Sigmoid colon (tissue), 7 donors: ENCODE data around the gene GPC6. TPM values are rescaled to one million over a fixed set of nuclear protein-coding genes. Genes with fewer than 3 reads are reported as not detected.

ENCODE experiments used
- DNase-seq: peaks from one replicate; pipeline ENCODE4 v3.0.0-alpha.2; 2019
- H3K27ac ChIP-seq, 4 donors: fragments of 200-600 bp; sonication (generic); one replicate each; pipeline ENCODE4 v1.5.1; 2016 to 2019; ENCODE audit warnings: mild to moderate bottlenecking in 1 of 4
- H3K27me3 ChIP-seq, 3 donors: fragments of 200-600 bp; sonication (generic); one replicate each; pipeline ENCODE4 v1.5.1; 2019; ENCODE audit warnings: mild to moderate bottlenecking in 1 of 3
- H3K36me3 ChIP-seq, 4 donors: fragments of 200-600 bp; sonication (generic); one replicate each; pipeline ENCODE4 v1.5.1; 2016 to 2019
- H3K4me1 ChIP-seq, 4 donors: fragments of 200-600 bp; sonication (generic); one replicate each; pipeline ENCODE4 v1.5.1; 2017 to 2019
- H3K4me3 ChIP-seq, 4 donors: fragments of 200-600 bp; sonication (generic); one replicate each; pipeline ENCODE4 v1.5.1; 2017 to 2019; ENCODE audit warnings: mild to moderate bottlenecking in 2 of 4, moderate library complexity in 1 of 4
- H3K9me3 ChIP-seq, 4 donors: fragments of 200-600 bp in 3 of 4; sonication (generic) in 3 of 4; one replicate each; pipeline versions ENCODE4 v1.5.1 to v1.6.1; 2013 to 2019
- CTCF ChIP-seq, 4 experiments: fragments of 450-650 bp in 3 of 4; fragments of 200-600 bp in 1 of 4; IDR thresholded peaks; one replicate each; pipeline ENCODE4 v1.5.1; 2016 to 2019; ENCODE audit warnings: antibody characterized with exemption in 4 of 4, mild to moderate bottlenecking in 3 of 4, moderate library complexity in 2 of 4
- EP300 ChIP-seq, 4 donors: sonication (generic); formaldehyde crosslinking; IDR thresholded peaks; one replicate each; pipeline ENCODE4 v1.6.1; 2017; ENCODE audit warnings: antibody characterized with exemption in 4 of 4
- POLR2A ChIP-seq, 2 donors: fragments of 450-650 bp; IDR thresholded peaks; one replicate each; pipeline ENCODE4 v1.6.1; 2016; ENCODE audit warnings: antibody characterized with exemption in 2 of 2, mild to moderate bottlenecking in 2 of 2, moderate library complexity in 2 of 2
- POLR2AphosphoS5 ChIP-seq, 4 donors: sonication (generic); formaldehyde crosslinking; IDR thresholded peaks; one replicate each; pipeline ENCODE4 v1.6.1; 2017; ENCODE audit warnings: antibody characterized with exemption in 4 of 4
- WGBS, 2 donors: extraction: QIAGEN DNeasy Blood & Tissue Kit; methylation state at CpG; one replicate each; pipeline ENCODE4 v1.1.7; 2013; 5-methylcytosine and 5-hydroxymethylcytosine counted together
- intact Hi-C: fragments of 100-400 bp; cut with DNase I; formaldehyde crosslinking; loops from one replicate; pipeline ENCODE4 v1.15.1; 2023
- polyA plus RNA-seq, 3 donors: library from polyadenylated mRNA; stranded (reverse); fragments of 200-250 nt; gene quantifications; one replicate each; pipeline ENCODE4 v1.2.3, GENCODE V29; 2013
- total RNA-seq, 4 donors: library from RNA; depleted of rRNA; stranded (reverse); fragments of >200 nt; gene quantifications; one replicate each; pipeline ENCODE4 v1.1.0, GENCODE V29; 2016
- donor health status: healthy with polysubstance abuse.
- donor health status: Bipolar disorder and iron deficiency.
- donor health status: healthy.

GPC6 gene
- total and polyA plus RNA-seq, 7 donors, result 0.23 to 27.5 (median 14.4) TPM

GRCh38 chr13:93409001-93409400 lies 182.4 kb downstream of the GPC6 start:
- no peak overlapping the region for H3K4me3 ChIP-seq
- WGBS, 2 donors, result 76 to 88% methylated on average over 3 of the region's 3 CpGs
- no peaks in the 10 kb centered on the region for H3K9me3 ChIP-seq
- TF ChIP-seq EP300 (IDR thresholded peaks at IDR 0.05) (no peak), POLR2A (IDR thresholded peaks at IDR 0.05) (no peak), POLR2AphosphoS5 (IDR thresholded peaks at IDR 0.05) (no peak), CTCF (IDR thresholded peaks at IDR 0.05) (no peak)
- DNase-seq, result no peak
- H3K4me1 ChIP-seq, result no peaks in the 10 kb centered on the region
- no peak overlapping the region for H3K27ac ChIP-seq
- no peaks in the 10 kb centered on the region for H3K27me3 ChIP-seq
- H3K36me3 ChIP-seq, result no peaks in the 10 kb centered on the region
- intact Hi-C loops, result no loop called here

GRCh38 chr13:93409816-93410215 lies 183.2 kb downstream of the GPC6 start:
- H3K27ac ChIP-seq, result no peak overlapping the region
- no peaks in the 10 kb centered on the region for H3K36me3 ChIP-seq
- TF ChIP-seq POLR2AphosphoS5 (IDR thresholded peaks at IDR 0.05), result no peak
- TF ChIP-seq CTCF (IDR thresholded peaks at IDR 0.05), result no peak
- no peak for TF ChIP-seq EP300 (IDR thresholded peaks at IDR 0.05)
- TF ChIP-seq POLR2A (IDR thresholded peaks at IDR 0.05), result no peak
- no peak for DNase-seq
- no peaks in the 10 kb centered on the region for H3K4me1 ChIP-seq
- no peaks in the 10 kb centered on the region for H3K27me3 ChIP-seq
- H3K9me3 ChIP-seq, result no peaks in the 10 kb centered on the region
- intact Hi-C loops, result no loop called here
- H3K4me3 ChIP-seq, result no peak overlapping the region

GRCh38 chr13:93411186-93411680 lies 184.6 kb downstream of the GPC6 start:
- H3K27me3 ChIP-seq, result no peaks in the 10 kb centered on the region
- no peaks in the 10 kb centered on the region for H3K36me3 ChIP-seq
- H3K9me3 ChIP-seq, result no peaks in the 10 kb centered on the region
- DNase-seq, result no peak
- intact Hi-C loops, result no loop called here
- TF ChIP-seq POLR2AphosphoS5 (IDR thresholded peaks at IDR 0.05), result no peak
- TF ChIP-seq EP300 (IDR thresholded peaks at IDR 0.05), result no peak
- no peak for TF ChIP-seq CTCF (IDR thresholded peaks at IDR 0.05)
- H3K4me1 ChIP-seq, result no peaks in the 10 kb centered on the region
- H3K27ac ChIP-seq, result no peak overlapping the region
- H3K4me3 ChIP-seq, result no peak overlapping the region
- 84 to 86% methylated on average over 3 of the region's 3 CpGs for WGBS, 2 donors

DNA sequence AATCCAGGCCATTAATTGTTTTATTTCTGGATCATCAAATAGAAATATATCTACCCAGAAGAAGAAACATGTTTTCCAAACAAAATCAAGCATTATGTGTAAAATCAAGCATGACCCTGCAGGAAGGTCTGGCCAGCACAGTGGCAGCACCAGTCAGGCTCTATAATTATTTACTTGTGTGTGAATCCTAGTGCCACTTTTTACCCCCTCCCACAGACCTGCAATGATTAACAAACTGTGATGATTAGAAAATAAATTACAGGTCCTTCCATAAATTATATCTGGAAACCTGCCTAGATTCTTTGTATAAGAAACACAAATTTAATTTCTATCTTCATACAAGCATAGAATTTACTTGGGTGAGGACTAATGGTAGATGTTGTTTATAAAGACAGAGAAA lies 186.1 kb downstream of the GPC6 start:
- TF ChIP-seq EP300 (IDR thresholded peaks at IDR 0.05), result no peak
- no peaks in the 10 kb centered on the region for H3K4me1 ChIP-seq
- H3K27ac ChIP-seq, result no peak overlapping the region
- H3K4me3 ChIP-seq, result no peak overlapping the region
- H3K9me3 ChIP-seq, result no peaks in the 10 kb centered on the region
- no peaks in the 10 kb centered on the region for H3K36me3 ChIP-seq
- intact Hi-C loops, result no loop called here
- DNase-seq, result no peak
- no peaks in the 10 kb centered on the region for H3K27me3 ChIP-seq

DNA sequence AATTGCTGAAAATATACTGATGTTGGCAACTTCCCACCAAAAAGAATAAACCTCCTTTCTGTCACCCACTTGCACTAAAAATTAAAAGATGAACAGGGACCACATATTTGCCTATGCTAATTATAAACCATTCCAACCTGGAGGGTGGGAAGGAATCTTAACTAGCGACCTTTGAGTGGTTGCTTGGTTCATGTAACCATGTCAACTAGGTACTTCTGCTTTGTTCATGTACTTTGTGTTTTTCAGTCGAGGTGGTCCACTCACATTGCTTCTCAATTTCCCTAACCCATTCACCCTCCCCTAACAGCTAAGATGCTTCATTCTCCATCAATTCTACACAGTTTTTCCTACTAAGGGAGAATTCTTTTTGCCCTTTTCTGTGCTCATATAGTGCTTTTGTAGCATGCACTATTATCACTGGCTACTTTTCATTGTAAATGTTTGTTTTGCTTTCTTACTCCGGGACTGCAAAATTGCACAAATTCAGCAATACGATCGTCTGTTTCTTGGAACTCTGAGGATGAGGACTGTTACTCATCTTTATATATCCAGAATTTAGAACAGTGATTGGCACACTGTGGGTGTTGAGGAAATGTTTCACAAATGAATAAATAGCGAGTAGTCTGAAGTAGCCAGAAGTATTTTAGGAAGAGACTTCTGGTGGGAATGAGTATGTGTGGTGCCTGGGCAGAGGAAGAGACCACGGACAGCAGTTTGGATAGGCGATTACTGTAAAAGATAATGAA lies 187.5 kb downstream of the GPC6 start:
- DNase-seq, result no peak
- 66 to 69% methylated on average over 8 of the region's 8 CpGs for WGBS, 2 donors
- no peak for TF ChIP-seq POLR2AphosphoS5 (IDR thresholded peaks at IDR 0.05)
- no peak for TF ChIP-seq CTCF (IDR thresholded peaks at IDR 0.05)
- TF ChIP-seq EP300 (IDR thresholded peaks at IDR 0.05), result no peak
- no peak for TF ChIP-seq POLR2A (IDR thresholded peaks at IDR 0.05)
- no peak overlapping the region for H3K4me3 ChIP-seq
- no peaks in the 10 kb centered on the region for H3K9me3 ChIP-seq
- H3K27me3 ChIP-seq, result no peaks in the 10 kb centered on the region
- H3K27ac ChIP-seq, result no peak overlapping the region
- no peaks in the 10 kb centered on the region for H3K4me1 ChIP-seq
- no peaks in the 10 kb centered on the region for H3K36me3 ChIP-seq
- intact Hi-C loops, result no loop called here
